Activated effector memory CD4-positive, alpha-beta T cell treated with Interleukin-2 at 50 U/mL for 16 hours (primary cell): ENCODE results near the gene TBC1D13.
"Not testable (repeated sequence)": the region's sequence is repeated elsewhere in the genome, so short reads cannot be mapped to it uniquely, and the experiment has no call there.

ENCODE experiments used
- DNase-seq: peaks from one replicate; pipeline ENCODE4 v3.0.0-alpha.2; 2020

Gene TBC1D13, protein sequence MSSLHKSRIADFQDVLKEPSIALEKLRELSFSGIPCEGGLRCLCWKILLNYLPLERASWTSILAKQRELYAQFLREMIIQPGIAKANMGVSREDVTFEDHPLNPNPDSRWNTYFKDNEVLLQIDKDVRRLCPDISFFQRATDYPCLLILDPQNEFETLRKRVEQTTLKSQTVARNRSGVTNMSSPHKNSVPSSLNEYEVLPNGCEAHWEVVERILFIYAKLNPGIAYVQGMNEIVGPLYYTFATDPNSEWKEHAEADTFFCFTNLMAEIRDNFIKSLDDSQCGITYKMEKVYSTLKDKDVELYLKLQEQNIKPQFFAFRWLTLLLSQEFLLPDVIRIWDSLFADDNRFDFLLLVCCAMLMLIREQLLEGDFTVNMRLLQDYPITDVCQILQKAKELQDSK

DNA sequence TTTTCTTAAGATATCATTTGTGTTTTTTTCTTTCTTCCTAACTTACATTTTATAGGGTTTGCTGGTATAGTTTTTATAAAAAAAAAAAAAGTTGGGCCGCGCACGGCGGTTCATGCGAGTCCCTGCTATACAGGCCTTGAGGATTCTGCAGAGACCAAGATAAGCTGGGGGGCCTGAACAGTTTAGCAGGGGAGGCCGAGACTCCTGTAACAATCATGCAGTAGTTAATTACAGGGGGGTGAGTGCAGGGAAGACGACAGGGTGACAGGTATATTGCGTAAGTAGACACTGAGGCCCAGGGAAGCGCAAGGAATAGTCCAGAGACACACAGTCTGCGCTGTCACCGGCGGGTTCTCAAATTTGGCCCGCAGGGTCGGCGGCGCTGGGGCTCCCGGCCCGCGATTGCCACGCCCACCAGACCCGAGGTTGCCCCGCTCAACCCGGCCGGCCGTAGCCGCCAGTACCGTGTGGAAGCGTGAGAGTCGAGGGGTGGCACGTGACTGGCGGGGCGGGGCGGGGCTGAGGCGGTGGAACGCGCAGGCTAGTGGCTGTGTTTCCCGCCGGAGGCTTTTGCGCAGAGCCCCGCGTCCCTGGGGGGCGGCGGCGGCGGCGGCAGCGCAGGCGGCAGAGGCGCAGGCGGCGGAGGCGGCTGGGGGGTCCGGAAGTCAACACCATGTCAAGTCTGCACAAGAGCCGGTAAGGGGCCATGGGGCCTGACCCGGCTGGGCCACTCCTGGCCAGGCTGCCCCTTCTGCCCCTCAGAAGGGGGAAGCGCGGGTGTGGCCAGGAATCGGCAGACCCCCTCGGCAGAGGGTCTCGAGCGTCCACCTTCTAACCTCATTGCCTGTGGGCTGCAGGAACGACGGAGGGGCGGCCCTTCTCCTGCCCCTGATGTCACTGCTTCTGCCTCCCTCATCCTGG lies at the start of gene TBC1D13:
Gene TBC1D13, plus strand, starts transcription at position 573 of the 921 bp plus-strand sequence. Its CDS starts 101 bp downstream, at position 674.
- peak; percentile 87 for DNase-seq

DNA sequence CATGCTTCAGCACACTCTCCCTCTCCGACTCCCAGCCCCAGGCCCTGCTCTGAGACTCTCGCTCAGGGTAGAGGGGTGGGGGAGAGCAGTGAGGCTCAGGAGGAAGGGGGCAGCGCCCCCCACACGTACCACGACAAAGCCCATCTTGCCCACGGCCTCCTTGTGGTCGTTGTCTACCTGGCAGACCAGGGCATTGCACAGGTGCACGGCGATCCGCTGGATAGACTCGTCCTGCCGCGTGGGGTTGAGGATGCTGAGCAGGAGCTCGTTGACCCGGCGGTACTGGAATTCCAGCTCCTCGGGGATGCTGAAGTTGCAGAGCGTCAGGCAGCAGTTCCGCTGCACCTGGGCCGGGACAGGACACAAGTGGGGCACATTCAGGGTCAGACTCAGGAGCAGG lies 44.7 kb upstream of the TBC1D13 start:
- DNase-seq: no peak

DNA sequence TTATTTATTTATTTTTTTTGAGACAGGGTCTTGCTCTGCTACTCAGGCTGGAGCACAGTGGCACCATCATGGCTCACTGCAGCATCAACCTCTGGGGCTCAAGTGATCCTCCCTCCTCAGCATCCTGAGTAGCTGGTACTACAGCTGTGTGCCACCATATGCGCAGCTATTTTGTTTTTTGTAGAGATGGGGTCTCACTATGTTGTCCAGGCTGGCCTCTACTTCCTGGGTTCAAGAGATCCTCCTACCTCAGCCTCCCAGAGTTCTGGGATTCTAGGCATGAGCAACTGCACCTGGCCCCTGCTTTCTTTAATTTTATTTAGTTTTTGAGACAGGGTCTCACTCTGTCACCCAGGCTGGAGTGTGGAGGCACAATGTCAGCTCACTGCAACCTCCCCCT lies 43.6 kb upstream of the TBC1D13 start:
- DNase-seq: no peak

DNA sequence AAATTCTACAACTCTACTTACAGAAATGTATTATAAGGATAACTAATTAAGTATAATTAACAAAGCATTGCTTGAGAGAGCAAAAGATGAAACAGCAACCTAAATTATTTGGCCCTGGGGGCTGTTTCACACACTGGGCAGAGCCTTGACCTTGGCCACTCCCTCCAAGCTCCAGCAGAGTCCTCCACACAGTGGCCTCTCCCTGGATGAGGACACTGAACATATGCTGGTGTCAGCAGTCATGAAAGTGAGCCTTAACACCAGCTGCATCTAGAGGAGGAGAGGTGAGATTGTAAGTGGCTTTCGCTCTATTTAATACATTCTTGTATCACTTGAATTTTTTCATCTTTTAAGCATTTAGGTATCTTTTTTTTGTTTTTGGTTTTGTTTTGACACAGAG lies 39.8 kb upstream of the TBC1D13 start:
- no peak for DNase-seq

DNA sequence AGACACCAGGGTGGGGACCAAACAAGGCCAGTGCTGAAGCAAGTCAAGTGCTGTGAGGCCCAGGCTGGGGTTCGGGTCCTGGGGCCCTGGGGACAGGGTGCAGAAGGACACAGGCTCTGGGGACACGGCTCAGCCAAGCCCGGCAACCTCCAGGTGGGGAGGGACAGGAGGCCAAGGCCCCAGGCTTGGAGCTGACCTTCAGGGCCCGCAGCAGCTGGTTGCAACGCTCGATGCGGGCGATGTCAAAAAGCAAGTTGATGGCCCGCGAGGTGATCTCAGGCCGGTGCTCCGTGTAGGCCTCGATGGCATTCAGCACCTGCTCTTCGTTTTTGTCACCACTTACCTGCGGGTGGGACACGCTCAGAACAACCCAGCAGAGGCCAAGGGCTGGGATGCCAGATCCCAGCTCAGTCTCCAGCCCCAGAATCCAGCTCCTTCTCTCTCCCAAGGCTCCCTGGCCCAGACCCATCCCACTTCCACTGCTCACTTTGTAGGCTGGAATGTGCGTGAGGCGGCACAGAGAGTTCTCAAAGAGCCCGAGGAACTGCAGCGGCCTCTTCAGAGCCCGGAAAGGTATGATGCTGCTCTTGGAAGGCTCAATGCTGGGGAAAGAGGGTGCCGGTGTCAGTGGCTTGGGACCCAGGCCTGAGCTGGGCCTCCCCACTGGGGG lies 36.0 kb upstream of the TBC1D13 start:
- no peak for DNase-seq

DNA sequence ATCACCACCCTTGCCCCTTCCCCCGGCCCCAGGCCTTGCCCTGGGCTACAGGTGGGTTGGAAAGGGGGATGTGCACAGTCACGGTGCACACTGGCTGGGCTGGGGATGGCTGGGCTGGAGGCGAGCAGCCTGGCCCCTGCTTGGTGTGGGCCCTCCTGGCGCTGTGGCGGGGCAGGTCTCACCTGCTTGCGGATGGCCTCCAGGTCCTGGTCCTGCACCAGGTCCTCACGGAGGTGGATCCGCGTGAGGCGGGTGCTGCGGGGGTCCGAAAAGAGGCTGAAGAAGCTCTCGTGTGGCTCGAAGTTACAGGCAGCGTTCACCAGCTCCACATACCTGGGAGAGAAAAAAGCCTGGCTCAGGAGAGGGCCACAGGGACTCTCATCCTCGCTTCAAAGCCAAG lies 33.4 kb upstream of the TBC1D13 start:
- no peak for DNase-seq

DNA sequence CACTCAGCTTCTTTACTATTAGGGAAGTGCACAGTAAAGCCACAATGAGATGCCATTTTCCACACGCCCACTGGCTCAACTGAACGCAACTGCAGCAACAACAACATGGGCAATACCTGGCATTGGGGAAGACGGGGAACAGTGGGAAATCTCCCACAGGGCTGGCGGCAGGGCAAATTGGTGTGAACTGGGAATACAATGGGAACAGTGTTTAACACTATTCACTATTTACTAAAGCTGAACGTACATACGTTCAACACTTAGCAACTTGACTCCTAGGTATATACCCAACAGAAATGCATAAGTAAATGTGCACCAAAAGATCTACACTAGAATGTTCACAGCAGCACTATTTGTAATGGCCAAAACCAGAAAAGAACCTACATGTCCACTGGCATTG lies 29.5 kb upstream of the TBC1D13 start:
- DNase-seq: no peak

DNA sequence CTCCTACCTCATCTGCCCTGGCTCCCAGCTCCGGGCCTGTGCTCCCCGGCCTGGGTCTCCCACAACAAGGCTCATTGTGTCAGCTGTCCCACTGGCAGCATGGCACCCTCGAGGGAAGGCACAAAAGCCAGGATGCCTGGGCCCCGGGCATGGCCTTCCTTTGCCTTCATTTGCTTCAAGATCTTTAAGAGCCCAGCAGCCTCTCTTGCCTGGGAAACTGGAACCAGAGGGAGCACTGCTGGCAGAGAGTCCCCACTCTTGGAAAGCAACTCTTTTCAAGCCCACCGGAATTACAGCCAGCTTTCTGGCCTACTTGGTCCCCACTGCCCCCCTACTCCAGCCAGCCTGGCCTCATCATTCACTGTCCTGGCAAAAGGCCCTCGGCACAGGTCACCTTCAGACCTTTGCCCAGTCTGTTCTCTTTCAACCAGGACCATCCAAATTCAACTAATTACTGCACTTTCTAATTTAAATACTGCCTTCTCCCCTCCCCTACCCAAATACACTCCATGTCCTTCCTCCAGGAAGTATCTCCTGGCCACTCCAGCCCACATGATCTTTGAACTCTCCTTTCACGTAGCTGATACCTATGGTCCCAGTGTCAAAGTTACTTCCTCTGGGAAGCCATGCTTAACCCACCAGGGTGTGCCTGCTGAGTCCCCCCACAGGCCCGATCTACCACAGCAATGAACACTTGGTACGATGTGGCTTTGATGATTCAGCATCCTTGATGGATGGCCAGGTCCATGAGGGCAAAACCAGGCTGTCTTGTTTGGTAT lies 24.2 kb upstream of the TBC1D13 start:
- DNase-seq: no peak

DNA sequence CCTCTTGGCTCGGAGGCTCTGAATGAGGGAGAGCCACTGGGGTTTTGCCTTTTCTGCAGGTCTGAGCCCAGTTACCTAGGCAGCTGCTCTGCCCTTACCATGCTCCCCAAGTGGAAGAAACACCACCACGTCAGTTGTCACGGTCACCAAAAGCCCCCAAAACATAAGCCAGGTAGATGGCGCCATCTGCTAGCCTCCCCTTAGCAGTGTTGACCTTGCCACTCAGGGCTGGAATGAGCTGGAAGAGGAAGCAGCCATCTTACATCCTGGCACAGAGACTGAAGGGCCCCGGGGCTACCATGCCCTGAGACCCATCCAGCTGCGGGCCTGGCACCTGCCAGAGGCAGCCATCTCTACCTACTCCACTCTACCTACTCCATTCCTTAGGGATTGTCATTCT lies 22.7 kb upstream of the TBC1D13 start:
- no peak for DNase-seq

DNA sequence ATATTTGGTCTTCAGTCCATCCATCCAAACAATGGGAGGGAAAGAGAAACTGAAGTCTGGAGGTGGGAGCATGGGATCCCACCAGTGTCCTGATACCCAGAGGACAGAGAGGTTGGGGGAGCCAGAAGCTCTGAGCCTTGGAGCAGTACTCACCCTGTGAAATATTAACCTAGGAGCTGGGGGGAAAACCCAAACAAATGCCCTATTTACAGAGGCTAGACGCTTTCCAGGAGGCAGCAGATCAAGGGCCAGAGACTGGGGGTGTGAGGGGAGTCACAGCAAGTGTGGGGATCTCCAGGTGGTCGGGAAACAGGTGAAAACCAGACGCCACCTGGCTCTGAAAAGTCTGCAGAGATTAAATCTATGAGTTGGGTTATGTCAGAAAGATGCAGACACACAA lies 21.6 kb upstream of the TBC1D13 start:
- DNase-seq: no peak

DNA sequence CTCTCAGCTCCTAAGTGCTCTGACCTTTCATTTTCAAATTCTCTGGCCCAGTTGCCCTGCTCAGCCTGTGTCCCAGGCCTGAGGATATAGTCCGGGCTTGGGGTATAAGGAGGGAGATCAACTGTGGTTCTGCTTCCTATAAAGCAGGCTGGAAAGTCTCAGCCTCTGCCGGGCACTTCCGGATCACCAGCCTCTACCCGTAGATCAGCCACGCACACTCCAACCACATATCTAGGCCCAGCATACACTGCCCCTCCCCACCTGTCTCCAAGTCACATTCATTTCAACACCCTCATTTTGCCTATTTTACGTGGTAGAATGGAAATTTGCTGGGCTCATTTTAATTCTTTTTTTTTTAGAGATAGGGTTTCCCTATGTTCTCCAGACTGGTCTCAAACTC lies 18.4 kb upstream of the TBC1D13 start:
- no peak for DNase-seq

DNA sequence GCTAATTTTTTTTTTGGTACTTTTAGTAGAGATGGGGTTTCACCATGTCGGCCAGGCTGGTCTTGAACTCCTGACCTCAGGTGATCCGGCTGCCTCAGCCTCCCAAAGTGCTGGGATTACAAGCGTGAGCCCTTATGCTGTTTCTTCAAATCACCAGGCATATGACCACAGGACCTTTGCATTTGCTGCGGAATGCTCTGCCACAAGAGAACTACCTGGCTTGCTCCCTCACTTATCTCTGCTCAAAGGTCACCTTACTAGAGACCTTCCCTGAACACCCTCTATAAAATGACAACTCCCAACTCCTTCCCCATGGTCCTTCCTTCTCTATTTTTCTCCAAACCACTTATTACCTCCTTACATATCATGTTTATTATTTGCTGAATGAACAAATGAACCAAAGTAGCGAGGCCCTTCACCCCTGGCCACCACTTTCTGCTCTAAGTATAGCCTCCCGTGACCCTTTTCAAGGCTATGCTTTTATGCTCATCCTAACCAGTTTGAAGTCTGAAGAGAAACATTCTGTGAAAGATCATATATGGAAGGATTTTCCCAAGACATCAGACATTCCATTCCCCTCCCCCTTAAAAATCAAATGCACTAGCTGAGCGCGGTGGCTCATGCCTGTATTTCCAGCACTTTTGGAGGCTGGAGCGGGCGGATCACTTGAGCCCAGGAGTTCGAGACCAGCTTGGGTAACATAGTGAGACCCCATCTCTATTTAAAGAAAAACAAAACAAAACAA lies 16.6 kb upstream of the TBC1D13 start:
- no peak for DNase-seq

DNA sequence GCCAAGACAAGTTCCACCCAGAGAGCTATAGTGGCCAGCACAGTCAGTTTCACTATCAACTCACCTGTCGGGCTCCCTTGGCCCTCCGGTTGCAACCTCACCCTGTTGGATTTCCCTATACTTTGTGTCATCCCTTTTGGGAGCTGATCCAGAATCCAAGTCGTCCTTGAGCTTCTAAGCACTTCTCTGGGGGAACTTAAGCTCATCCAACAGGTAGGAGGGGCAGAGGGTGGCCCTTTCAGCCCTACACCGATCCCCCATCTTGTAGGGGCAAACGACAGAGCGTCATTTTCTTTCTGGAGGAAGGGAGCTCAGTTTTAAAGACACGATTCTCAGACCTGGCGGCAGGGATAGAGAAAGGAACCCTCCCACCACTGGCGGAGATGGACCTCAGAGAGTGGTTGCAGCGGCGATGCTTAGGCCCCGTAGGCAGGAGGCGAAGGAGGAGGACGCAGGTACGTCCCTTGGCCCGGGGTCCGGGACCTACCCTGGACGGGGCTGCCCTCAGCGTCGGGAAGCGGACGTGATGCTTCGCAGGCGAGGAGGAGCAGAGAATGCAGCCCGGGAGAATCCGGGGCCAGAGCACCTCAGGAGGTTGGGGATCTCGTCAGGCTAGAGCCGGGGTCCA lies 15.8 kb upstream of the TBC1D13 start:
- DNase-seq: no peak

DNA sequence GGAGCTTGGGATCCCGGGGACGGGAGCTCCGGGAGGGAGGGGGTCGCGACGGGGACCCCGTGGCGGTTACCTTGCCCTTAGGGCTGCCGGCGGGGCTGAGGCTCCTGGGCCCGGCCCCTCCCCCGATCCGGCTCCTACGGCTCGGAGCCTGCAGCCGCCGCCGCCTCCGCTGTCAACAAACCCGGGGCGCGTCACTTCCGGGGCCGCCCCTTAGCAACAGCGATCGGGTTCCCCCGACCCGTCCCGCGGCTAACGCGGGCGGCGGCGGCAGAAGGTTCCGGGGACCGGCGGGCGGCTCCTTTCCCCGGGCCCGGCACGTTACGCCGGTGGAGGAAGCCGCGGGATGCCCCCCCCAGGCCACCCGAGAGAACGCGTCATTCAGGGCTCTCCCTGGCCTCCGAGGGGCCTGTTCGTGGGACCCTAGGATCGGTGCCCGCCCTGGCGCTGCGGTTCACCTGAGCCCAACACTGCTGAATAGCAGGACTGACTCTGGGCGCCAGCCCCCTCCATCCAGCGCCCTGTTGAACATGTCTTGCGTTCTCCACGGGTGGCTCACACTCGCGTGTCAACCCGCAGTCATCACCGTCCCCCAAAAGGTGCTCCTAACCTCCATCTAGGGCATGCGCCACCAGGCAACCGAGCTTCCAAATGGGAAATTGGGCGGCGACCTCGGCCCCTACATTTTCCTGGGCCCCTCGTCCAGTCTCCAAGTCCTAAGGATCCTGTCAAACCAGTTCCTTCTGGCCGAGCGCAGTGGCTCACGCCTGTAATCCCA lies 15.1 kb upstream of the TBC1D13 start, which contains the start of gene ZER1:
Gene ZER1, minus strand, starts transcription at position 183 of the 775 bp plus-strand sequence. CDS start 16,362 bp downstream, outside the sequence.
- peak; percentile 89 for DNase-seq

DNA sequence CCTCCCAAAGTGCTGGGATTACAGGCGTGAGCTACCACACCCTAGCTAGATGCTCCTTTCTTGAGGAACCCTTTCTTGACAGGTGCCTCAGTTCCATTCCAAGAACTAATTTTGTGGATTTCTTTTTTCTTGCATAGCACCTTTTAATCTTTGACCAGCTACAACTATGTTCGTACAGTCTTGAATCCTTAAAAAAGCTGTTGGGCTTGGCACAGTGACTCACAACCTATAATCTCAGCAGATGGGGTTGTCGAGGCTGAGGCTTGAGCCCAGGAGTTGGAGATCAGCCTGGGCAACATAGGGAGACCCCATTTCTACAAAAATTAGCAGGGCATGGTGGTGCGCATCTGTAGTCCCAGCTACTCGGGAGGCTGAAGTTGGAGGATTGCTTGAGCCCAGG lies 14.0 kb upstream of the TBC1D13 start:
- DNase-seq: no peak

DNA sequence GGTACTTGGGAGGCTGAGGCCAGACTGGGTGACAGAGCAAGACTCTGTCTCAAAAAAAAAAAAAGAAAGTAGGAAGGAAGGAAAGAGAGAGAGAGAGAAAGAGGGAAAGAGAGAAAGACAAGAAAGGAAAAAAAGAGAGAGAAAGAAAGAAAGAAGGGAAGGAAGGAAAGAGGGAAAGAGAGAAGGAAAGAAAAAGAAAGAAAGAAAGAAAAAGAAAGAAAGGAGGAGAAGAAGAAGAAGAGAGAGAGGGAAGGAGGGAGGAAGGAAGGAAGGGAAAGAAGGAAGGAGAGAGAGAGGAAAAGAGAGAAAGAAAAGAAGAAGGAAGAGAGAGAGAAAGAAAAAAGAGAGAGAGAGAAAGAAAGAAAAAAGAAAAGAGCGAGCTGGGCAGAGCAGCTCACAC lies 12.2 kb upstream of the TBC1D13 start:
- DNase-seq: no peak

DNA sequence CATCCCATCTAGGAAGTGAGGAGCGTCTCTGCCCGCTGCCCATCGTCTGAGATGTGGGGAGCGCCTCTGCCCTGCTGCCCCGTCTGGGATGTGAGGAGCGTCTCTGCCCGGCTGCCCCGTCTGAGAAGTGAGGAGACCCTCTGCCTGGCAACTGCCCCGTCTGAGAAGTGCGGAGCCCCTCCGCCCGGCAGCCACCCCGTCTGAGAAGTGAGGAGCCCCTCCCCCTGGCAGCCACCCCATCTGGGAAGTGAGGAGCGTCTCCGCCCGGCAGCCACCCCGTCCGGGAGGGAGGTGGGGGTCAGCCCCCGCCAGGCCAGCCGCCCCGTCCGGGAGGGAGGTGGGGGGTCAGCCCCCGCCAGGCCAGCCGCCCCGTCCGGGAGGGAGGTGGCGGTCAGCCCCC lies 7.0 kb upstream of the TBC1D13 start:
- not testable (repeated sequence) for DNase-seq

DNA sequence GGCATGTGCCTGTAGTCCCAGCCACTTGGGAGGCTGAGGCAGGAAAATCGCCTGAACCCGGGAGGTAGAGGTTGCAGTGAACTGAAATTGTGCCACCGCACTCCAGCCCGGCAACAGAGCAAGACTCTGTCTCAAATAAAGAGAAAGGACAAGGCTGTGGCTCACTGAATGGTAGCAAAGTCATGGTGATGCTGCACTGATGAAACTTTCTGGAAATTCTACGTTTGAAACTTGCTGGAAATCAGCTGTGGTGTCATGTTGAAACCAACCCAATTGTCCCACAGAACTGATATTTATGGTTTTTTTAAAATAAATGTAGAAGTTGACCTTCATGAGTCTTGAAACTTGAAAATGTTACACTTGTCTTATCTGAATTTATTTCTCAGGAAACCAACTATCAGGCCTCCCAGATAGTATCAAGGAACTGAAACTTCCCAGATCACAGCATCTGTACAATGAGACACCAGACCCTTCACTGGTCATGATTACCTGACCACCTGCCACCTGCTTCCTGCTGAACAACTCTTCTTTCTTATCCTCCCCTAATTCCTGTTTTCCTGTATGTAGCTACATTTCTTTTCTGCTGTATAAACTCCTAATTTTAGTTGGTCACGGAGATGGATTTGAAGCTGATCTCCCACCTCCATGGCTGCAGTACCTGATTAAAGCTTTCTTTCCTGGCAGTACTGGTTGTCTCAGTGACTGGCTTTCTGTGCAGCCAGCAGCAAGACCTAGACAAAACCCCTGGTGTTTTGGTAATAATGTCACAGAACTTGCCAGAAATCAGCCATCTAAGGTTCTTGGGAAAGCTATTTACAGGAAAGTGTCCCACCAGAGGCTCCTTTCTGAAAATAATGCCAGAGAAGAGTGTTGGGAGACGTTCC lies 5.6 kb upstream of the TBC1D13 start:
- DNase-seq: no peak

DNA sequence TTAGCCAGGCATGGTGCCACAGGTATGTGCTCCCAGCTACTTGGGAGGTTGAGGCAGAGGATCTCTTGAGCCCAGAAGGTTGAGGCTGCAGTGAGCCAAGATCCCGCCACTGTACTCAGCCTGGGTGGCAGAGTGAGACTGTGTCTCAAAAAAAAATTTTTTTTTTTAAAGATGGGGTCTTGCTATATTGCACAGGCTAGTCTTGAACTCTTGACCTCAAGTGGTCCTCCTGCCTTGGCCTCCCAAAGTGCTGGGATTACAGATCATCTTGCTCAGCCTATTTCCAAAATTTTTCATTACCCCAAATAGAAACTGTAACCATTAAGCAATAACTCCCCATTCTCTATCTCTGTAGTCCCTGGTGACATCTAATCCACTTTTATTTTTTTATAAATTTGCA lies 4.4 kb upstream of the TBC1D13 start:
- no peak for DNase-seq
